Pons (tissue), 1 donor: ENCODE measurements around the gene ATOH7.
A peak's percentile ranks its signal among the peaks of the same experiment; 100 is the strongest.
"Not testable (repeated sequence)": the region's sequence is repeated elsewhere in the genome, so short reads cannot be mapped to it uniquely, and the experiment has no call there.

Source experiments
- DNase-seq: peaks from one replicate; pipeline ENCODE4 v3.0.0-alpha.2; 2016; ENCODE audit warnings: low spot score

The ATOH7 gene

DNA sequence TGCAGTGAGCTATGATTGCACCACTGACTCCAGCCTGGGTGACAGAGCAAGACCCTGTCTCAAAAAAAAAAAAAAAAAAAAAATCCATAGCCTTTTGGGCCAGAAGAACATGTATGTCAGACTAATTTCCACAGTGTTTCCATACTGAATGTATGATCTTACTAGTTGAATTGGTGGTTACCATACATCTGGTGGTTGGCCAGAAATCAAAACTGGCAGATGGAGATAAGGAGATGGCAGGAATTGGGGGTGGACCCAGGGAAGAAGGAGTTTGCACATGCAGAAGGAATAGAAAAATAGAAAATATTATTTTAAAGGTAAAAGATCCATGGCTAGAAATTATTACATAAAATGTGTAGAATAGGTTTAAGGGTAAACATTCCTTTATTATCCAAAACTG lies 3.7 kb upstream of the ATOH7 start:
- DNase-seq: no peak

DNA sequence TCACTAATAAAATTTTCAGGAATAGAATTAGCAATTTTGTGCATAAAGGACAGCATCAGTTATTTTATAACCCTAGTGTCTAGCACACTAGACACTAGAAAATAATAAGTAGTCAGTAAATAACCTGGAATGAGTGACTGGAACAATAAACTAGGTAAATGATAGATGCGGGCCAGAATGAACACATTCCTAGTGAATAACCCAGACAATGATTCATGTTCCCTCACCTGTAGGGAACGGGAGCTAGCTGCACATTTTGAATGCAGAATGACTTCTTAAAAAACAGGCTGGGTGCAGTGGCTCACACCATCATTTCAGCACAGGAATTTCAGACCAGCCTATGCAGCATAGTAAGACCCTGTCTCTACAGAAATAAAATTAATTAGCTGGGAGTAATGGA lies 3.2 kb upstream of the ATOH7 start:
- no peak for DNase-seq

DNA sequence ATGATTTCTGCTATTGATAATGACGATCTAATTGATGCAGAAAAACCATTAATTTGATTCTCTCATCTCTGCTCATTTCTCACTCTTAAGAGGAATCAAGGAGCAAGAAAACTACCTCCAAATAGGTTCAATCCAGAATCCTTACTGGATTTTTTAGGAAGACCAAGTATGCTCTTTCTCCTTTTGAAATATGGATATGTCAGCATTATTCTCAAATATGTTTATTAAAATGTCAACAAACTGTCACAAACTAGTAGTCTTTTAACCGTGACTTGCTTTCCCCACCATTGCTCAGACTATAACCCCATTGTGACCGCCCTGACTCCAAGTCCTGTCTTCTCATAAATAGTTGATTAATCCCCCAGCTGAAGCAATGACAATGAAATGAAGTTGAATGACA lies 1.1 kb upstream of the ATOH7 start:
- no peak for DNase-seq

DNA sequence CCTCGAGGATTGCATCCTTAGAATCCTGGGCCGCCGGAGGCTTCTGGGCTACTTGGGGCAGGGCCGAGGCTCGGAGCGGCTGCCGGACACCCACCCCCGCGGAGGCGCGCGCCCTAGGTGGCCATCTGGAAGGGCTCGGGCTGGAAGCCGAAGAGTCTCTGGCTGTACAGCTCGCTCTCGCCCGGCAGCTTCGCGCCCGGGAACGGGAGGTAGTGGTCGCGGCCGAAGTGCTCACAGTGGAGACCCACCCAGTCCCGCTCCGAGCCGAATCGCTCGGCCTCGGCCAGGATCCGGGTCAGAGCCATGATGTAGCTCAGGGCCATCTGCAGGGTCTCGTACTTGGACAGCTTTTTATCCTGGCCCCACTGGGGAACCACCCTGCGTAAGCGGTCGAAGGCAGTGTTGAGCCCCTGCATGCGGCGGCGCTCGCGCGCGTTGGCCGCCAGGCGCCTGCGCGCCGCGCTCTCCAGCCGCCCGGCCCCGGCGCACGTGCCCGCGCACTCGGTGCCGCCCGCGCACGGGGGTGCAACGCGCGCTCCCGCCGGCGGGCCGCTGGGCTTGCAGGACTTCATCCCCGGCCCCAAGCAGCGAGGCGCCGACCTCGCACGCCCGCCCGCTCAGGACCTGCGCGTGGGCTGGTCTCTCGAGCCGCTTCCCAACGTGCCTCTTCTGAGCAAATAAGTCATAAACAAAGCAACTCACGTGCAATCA lies 652 bp downstream of the ATOH7 start:
- peak; percentile 56 for DNase-seq

DNA sequence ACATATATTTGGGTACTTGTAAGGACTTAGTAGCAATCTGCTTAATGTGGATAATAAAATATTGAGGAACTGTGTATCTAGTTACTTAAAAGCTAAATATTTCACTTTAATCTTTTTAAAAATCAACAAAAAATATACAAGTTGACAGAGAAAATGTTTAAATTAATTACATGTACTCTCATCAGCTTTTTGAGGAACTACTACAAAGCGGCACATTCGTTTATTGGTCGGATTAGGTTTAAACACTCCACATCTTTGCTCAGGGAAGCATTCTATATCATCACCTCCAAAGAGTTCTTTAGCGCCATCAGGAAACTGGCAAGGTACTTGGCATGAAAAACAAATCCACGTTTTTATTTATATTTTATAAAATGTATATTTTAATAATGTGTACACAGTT lies 1.6 kb downstream of the ATOH7 start:
- no peak for DNase-seq

DNA sequence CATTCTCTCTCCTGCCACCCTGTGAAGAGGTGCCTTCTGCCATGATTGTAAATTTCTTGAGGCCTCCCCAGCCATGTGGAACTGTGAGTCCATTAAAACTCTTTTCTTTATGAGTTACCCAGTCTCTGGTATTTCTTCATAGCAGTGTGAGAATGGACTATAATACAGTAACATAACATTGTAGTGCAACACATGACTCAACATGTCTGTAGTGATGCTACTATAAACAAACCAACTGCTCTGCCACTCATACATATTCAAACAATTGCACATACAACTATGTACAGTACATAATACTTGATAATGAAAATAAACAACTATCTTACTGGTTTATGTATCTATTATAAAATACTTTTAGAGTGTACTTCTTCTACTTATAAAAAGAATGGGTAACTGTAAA lies 7.1 kb downstream of the ATOH7 start:
- DNase-seq: no peak

DNA sequence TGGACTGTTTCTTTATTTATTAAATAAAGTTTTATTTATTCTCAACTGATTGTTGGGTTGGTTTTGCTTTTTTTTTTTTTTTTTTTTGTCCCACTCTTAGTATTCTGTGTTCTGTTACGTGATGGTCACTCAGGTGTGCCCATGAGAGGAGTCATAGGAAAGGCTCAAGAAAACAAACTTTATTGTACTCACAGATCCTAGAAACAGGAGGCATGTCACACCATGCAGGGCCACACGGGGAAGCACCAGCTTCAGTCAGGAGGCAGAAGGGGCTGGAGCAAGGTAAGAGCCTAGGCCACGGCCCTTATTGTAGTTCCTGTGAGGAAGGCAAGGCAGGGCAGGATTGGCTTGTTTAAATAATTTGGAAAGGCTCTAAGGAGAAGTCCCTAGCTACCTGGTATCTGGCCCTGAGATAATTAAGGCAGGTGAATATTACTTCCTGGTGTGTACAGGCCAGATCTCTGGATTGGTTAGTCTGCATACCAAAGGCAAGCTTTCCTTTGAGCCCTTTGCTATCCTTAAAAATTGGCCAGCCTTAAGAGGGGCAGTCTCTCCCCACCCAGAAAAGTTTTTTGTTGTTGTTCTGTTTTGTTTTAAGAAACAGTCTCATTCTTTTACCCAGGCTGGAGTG lies 8.3 kb downstream of the ATOH7 start:
- no peak for DNase-seq

DNA sequence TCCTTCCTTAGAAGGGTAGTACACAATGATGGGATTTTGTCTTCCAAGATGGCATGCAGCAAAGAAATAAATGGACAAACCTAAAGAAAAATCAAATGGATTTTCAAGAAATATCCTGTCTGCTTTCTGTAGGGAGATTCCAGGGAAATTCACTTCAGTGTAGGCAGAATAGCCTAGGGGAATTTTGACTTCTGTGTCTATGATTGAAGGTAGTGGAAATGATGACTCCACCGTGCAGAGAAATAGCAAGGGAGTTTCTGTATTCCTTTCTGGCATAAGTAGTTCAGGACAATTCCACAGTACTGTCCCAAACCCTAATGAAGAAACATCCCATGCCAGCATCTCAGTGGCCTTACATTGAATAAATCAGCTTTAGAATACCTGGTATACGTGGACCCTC lies 9.5 kb downstream of the ATOH7 start:
- no peak for DNase-seq

DNA sequence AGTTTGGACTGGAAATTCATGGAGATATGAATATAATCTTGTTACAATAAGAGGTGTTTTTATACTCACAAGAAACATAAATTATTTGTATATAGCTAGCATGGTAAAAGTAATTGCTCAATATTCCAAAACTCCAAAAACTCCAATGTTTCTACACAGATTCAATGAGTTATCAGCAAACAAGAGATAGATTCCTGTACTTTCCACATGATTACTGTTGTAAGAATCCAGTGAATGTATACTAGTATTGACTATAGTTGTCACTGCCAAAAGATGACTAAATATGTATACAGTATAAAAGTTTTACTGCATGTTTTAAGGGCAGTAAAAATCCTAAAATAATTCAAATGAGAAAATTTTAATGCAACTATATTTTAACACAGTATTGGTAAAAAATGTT lies 10.7 kb downstream of the ATOH7 start:
- DNase-seq: no peak

DNA sequence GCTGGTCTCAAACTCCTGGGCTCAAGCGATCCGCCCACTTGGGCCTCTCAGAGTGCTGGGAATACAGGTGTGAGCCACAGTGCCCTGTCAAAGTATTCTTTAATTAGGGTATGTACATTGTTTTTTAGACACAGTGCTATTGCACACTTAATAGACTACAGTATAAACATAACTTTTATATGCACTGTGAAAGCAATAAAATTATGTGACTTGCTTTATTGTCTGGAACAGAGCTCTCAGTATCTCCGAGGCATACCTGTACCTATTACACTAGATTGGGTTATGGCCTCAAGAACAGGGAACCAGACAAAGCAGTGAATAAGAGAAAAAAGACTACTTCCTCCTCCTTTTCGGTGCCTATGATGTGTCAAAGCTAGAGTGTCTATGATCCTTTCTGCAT lies 13.1 kb downstream of the ATOH7 start:
- no peak for DNase-seq

DNA sequence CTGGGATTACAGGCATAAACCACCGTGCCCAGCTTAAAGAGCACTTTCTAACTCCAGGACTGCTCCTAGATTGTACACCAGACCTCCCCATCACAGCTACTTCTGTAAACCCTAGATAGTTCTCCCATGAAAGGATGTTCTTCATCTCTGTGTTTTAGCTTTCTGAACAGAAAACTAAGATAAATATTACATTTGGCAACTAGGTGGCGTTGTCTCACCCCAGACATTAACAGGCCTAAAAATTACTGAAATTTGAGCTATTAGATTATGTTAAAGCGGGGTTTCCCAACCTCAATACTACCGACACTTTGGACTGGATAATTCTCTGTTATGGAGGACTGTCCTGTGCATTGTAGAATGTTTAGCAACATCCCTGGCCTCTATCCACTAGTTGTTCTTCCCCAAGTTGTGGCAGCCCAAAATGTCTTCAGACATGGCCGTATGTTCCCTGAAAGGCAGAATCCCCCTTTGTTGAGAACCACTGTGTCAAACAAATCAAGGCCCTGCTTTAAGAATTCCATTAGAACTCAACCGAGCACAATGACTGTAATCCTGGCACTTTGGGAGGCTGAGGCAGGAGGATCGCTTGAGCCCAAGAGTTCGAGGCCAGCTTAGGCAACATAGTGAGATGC lies 19.1 kb downstream of the ATOH7 start:
- DNase-seq: peak; percentile 51

DNA sequence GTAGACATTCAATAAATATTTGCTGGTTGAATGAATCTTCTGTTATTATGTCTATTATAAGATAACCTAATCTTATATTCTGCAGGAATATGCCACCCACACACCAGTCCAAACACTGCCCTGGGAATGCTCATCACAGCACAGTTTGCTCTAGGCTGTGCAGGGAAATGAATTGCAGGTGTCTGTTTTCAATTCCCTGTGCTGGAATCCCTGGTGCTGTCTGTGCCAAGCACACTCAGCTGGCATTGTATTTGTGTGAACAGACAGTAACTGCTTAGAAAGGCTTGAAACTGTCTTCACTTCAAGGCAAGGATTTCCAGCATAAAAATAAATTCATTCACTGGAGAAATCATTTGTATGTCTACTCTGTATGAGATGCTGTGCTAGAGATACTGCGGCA lies 20.2 kb downstream of the ATOH7 start:
- no peak for DNase-seq

DNA sequence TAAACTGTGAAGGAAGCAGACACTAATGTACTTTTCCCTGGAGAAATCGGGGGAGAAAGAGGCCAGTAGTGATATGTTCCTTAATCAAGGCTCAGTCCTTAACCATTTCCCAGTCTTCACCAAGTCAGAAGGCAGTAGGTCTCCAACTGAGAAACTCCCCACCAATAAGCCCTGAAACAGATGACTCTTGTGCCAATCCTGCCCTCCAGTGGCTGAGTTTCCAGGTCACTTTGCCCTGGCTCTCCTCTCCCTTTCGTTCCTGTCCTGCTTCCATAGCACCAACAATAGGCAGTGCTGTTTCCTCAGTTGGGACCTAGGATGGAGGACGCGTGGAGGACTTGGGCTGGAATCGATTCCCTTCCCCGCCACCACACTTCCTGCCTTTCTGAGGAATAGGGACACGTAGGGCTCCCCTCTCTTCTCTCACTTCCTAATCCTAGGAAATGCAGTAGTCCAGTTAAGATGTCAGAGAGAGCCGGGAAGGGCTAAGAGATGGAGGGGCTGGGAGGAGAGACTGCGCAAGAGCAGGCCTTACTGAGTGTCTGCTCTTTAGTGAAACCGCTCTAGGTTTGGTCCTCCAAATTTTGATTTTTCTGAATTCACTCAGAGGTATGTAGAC lies 23.4 kb downstream of the ATOH7 start:
- DNase-seq: peak; percentile 87

DNA sequence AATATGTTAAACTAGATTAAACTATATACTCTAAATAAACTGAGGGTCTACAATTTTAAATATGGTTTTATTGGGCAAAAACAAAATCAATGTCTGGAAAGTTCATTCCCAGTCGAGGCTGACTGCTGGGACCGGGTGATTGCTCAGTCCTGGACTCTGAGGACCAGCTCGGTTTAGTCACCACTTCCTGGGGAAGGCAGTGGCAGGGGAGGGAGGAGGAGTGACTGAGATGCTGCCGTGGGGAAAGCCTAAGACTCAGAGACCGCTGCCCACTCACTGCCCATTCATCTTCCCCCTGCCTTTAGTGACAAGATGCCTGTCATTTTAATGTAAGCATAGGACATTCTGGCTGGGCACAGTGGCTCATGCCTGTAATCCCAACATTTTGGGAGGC lies 29.0 kb downstream of the ATOH7 start:
- DNase-seq: no peak

DNA sequence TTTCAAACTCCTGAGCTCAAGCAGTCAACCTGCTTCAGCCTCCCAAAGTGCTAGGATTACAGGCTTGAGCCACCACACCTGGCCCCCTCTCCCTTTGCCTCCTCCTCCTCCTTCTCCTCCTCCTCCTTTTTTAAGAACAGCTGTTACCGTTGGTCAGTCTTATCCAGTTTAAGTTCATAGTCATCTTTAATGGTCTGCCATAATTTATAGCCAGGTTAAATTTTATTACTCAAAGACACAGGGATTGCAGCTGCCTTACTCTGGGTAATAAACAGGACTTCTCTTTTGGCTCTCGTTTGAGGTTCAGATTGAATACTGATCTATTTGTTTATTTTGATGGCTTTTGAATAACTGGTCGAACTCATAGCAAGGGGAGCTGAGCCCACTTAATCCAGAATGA lies 35.2 kb downstream of the ATOH7 start:
- DNase-seq: no peak

DNA sequence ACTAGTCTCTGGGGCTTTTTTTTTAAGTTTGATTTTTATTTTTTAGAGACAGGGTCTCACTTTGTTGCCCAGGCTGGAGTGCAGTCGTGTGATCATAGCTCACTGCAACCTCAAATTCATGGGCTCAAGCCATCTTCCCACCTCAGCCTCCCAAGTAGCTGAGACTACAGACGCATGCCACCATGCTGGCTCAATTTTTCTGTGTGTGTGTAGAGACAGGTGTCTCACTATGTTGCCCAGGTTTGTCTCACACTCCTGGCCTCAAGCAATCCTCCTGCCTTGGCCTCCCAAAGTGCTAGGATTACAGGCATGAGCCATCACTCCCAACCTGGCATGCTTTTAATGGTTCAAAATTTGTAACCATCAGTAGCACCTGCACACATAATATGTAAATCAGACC lies 36.1 kb downstream of the ATOH7 start:
- DNase-seq: not testable (repeated sequence)

DNA sequence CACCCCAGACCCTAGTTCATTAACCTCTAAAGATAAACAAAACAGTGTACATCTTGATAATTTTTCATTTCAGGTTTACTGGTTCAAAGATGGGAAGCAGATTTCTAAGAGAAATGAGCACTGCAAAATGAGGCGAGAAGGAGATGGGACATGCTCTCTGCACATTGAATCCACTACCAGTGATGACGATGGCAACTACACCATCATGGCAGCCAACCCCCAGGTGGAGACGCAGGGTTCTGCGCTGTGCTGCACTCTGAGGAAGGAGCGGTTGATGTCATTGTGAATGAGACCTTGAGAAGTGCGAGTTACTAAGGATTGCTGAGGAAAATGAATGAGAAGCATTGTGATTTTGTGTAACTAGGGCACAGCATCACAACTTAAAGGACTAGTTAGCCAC lies 37.6 kb downstream of the ATOH7 start:
- DNase-seq: no peak

DNA sequence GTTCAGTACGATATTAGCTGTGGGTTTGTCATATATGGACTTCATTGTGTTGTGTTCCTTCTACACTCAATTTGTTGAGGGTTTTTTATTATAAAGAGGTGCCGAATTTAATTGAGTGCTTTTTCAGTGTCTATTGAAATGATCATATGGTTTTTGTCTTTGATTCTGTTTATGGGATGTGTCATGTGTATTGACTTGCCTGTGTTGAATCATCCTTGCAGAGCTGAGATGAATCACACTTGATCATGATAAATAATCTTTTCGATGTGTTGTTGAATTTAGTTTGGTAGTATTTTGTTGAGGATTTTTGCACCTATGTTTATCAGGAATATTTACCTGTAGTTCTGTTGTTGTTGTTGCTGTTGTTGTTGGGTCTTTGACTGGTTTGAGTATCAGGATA lies 39.8 kb downstream of the ATOH7 start:
- no peak for DNase-seq

DNA sequence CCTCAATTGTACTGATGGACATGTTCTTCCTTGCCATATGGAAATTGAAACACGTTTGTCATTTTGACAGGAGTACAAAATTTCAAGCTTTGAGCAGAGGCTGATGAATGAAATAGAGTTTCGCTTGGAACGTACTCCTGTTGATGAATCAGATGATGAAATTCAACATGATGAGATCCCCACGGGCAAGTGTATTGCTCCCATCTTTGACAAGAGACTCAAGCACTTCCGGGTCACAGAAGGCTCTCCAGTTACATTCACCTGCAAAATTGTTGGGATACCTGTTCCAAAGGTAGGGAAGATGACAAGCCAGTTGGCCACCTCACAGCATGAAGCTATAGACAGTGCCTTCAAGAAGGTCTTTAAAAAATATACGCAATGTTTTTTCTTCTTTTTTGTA lies 43.1 kb downstream of the ATOH7 start:
- no peak for DNase-seq

DNA sequence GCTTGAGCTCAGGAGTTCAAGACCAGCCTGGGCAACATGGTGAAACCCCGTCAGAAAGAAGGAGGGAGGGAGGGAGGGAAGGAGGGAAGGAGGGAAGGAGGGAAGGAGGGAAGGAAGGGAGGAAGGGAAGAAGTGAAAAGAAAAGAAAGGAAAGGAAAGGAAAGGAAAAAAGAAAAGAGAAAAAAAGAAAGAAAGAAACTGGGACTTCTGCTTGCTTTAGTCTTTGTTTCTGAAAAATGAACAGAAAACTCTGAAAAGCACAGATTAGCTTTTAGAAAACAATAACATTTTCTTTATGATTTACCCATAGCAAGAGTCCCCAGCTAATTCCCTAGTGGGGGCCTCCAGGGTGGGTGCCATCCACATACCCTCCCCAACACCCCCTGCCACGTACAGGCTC lies 46.8 kb downstream of the ATOH7 start:
- no peak for DNase-seq

DNA sequence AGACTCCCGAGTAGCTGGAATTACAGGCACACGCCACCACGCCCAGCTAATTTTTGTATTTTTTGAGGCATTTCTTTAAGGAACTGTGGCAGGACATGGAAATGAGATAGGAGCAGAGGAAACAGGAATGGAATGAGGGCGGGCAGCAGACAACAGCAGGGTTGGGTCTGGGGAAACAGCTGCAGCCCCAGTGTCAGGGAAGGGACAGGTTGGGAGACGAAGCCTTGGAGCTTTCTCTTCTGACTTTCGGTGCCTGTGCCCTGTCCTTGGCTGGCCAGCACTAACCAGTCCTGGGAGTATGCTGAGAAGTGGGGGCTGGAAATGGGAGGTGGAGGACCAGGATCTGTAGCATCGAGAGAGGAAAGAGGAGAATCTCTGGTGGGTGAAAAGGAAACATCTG lies 47.4 kb downstream of the ATOH7 start:
- DNase-seq: no peak
